Measurements from ENCODE around the gene MTTP. TPM values are rescaled to one million over a fixed set of nuclear protein-coding genes. Genes with fewer than 3 reads are reported as not detected.

The MTTP gene
- total and polyA plus RNA-seq, 2 experiments from 2014 or later, result 0.08 to 0.14 TPM

DNA sequence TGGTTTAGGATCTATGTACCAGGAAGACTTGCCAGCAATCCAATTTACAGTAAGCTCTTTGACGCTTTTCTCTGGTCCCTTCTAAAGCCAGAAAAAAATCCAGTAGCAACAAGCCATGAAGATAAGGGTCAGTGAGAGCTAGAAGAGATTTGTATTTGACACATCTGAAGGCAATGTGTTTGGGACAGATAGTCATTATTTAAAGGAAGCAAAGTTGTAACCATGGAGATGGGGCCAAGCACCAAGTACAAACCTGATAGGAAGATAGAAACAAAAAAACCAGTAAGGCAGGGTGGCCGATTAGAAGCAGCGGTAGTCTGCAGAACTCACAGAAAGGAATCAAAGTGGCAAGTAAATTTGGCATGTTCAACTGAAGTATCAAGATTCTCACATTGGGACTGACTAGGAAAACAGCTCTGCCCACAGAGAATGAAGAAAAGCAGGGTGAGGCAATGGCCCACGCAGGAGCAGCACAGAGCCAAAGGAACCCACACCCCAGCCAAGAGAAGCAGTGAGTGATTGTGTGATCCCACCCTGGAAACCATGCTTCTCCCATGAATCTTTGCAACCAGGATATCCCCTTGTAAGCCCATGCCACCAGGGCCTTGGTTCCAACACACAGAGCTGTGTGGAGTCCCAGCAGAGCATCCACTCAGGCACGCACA, 95.9 kb downstream of the MTTP start (continued):
- TF ChIP-seq, protein P1, sequence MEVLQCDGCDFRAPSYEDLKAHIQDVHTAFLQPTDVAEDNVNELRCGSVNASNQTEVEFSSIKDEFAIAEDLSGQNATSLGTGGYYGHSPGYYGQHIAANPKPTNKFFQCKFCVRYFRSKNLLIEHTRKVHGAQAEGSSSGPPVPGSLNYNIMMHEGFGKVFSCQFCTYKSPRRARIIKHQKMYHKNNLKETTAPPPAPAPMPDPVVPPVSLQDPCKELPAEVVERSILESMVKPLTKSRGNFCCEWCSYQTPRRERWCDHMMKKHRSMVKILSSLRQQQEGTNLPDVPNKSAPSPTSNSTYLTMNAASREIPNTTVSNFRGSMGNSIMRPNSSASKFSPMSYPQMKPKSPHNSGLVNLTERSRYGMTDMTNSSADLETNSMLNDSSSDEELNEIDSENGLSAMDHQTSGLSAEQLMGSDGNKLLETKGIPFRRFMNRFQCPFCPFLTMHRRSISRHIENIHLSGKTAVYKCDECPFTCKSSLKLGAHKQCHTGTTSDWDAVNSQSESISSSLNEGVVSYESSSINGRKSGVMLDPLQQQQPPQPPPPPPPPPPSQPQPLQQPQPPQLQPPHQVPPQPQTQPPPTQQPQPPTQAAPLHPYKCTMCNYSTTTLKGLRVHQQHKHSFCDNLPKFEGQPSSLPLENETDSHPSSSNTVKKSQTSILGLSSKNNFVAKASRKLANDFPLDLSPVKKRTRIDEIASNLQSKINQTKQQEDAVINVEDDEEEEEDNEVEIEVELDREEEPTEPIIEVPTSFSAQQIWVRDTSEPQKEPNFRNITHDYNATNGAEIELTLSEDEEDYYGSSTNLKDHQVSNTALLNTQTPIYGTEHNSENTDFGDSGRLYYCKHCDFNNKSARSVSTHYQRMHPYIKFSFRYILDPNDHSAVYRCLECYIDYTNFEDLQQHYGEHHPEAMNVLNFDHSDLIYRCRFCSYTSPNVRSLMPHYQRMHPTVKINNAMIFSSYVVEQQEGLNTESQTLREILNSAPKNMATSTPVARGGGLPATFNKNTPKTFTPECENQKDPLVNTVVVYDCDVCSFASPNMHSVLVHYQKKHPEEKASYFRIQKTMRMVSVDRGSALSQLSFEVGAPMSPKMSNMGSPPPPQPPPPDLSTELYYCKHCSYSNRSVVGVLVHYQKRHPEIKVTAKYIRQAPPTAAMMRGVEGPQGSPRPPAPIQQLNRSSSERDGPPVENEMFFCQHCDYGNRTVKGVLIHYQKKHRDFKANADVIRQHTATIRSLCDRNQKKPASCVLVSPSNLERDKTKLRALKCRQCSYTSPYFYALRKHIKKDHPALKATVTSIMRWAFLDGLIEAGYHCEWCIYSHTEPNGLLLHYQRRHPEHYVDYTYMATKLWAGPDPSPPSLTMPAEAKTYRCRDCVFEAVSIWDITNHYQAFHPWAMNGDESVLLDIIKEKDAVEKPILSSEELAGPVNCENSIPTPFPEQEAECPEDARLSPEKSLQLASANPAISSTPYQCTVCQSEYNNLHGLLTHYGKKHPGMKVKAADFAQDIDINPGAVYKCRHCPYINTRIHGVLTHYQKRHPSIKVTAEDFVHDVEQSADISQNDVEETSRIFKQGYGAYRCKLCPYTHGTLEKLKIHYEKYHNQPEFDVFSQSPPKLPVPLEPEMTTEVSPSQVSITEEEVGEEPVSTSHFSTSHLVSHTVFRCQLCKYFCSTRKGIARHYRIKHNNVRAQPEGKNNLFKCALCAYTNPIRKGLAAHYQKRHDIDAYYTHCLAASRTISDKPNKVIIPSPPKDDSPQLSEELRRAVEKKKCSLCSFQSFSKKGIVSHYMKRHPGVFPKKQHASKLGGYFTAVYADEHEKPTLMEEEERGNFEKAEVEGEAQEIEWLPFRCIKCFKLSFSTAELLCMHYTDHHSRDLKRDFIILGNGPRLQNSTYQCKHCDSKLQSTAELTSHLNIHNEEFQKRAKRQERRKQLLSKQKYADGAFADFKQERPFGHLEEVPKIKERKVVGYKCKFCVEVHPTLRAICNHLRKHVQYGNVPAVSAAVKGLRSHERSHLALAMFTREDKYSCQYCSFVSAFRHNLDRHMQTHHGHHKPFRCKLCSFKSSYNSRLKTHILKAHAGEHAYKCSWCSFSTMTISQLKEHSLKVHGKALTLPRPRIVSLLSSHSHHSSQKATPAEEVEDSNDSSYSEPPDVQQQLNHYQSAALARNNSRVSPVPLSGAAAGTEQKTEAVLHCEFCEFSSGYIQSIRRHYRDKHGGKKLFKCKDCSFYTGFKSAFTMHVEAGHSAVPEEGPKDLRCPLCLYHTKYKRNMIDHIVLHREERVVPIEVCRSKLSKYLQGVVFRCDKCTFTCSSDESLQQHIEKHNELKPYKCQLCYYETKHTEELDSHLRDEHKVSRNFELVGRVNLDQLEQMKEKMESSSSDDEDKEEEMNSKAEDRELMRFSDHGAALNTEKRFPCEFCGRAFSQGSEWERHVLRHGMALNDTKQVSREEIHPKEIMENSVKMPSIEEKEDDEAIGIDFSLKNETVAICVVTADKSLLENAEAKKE (CRISPR knock-in tag; IDR thresholded peaks at IDR 0.05), result no peak
- TF ChIP-seq, protein P2, sequence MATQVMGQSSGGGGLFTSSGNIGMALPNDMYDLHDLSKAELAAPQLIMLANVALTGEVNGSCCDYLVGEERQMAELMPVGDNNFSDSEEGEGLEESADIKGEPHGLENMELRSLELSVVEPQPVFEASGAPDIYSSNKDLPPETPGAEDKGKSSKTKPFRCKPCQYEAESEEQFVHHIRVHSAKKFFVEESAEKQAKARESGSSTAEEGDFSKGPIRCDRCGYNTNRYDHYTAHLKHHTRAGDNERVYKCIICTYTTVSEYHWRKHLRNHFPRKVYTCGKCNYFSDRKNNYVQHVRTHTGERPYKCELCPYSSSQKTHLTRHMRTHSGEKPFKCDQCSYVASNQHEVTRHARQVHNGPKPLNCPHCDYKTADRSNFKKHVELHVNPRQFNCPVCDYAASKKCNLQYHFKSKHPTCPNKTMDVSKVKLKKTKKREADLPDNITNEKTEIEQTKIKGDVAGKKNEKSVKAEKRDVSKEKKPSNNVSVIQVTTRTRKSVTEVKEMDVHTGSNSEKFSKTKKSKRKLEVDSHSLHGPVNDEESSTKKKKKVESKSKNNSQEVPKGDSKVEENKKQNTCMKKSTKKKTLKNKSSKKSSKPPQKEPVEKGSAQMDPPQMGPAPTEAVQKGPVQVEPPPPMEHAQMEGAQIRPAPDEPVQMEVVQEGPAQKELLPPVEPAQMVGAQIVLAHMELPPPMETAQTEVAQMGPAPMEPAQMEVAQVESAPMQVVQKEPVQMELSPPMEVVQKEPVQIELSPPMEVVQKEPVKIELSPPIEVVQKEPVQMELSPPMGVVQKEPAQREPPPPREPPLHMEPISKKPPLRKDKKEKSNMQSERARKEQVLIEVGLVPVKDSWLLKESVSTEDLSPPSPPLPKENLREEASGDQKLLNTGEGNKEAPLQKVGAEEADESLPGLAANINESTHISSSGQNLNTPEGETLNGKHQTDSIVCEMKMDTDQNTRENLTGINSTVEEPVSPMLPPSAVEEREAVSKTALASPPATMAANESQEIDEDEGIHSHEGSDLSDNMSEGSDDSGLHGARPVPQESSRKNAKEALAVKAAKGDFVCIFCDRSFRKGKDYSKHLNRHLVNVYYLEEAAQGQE (IDR thresholded peaks at IDR 0.05; ENCODE audit: unreplicated experiment), result no peak
- TF ChIP-seq, protein P3, sequence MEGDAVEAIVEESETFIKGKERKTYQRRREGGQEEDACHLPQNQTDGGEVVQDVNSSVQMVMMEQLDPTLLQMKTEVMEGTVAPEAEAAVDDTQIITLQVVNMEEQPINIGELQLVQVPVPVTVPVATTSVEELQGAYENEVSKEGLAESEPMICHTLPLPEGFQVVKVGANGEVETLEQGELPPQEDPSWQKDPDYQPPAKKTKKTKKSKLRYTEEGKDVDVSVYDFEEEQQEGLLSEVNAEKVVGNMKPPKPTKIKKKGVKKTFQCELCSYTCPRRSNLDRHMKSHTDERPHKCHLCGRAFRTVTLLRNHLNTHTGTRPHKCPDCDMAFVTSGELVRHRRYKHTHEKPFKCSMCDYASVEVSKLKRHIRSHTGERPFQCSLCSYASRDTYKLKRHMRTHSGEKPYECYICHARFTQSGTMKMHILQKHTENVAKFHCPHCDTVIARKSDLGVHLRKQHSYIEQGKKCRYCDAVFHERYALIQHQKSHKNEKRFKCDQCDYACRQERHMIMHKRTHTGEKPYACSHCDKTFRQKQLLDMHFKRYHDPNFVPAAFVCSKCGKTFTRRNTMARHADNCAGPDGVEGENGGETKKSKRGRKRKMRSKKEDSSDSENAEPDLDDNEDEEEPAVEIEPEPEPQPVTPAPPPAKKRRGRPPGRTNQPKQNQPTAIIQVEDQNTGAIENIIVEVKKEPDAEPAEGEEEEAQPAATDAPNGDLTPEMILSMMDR (conservative IDR thresholded peaks at IDR 0.05; ENCODE audit: low read depth in 2 of 2), result no peak
- TF ChIP-seq EZH2 (IDR thresholded peaks at IDR 0.05; ENCODE audit: low read depth, unreplicated experiment), result no peak

Other genes with a start within 250 kb of the MTTP start
- not detected in 2 replicates for gene ADH1C, start 222.1 kb upstream of the MTTP start, total RNA-seq (2014; rRNA removed; shearing (Covaris generic))
- gene ADH1C, start 222.1 kb upstream of the MTTP start, polyA plus RNA-seq (2016; fragmentation: Nextera tagmentation; extraction: Ambion mirVana), result not detected in 2 replicates
- not detected in 2 replicates for gene ADH7, start 139.5 kb upstream of the MTTP start, total RNA-seq (2014; rRNA removed; shearing (Covaris generic))
- not detected in 2 replicates for gene ADH7, start 139.5 kb upstream of the MTTP start, polyA plus RNA-seq (2016; fragmentation: Nextera tagmentation; extraction: Ambion mirVana)
- not detected in 2 replicates for gene C4orf17, start 63.8 kb upstream of the MTTP start, total RNA-seq (2014; rRNA removed; shearing (Covaris generic))
- gene C4orf17, start 63.8 kb upstream of the MTTP start, polyA plus RNA-seq (2016; fragmentation: Nextera tagmentation; extraction: Ambion mirVana), result not detected in 2 replicates
- gene TRMT10A, start 10.8 kb upstream of the MTTP start, total RNA-seq (2014; rRNA removed; shearing (Covaris generic)), result 4.5 and 4.7 TPM in 2 replicates
- 5.3 and 5.4 TPM in 2 replicates for gene TRMT10A, start 10.8 kb upstream of the MTTP start, polyA plus RNA-seq (2016; fragmentation: Nextera tagmentation; extraction: Ambion mirVana)
- not detected in 2 replicates for gene C4orf54, start 83.0 kb downstream of the MTTP start, total RNA-seq (2014; rRNA removed; shearing (Covaris generic))
- 0.03 TPM in 1 of 2 replicates, not detected in the other for gene C4orf54, start 83.0 kb downstream of the MTTP start, polyA plus RNA-seq (2016; fragmentation: Nextera tagmentation; extraction: Ambion mirVana)
- gene DAPP1, start 242.0 kb downstream of the MTTP start, total RNA-seq (2014; rRNA removed; shearing (Covaris generic)), result not detected in 2 replicates
- not detected in 2 replicates for gene DAPP1, start 242.0 kb downstream of the MTTP start, polyA plus RNA-seq (2016; fragmentation: Nextera tagmentation; extraction: Ambion mirVana)